GM18951 (cell line): ENCODE data around the gene DOCK8.
"Not testable (repeated sequence)": the region's sequence is repeated elsewhere in the genome, so short reads cannot be mapped to it uniquely, and the experiment has no call there.

Experiments
- POLR2A ChIP-seq: IDR thresholded peaks from 4 replicates; pipeline ENCODE4 v1.6.1; 2011; ENCODE audit warnings: mild to moderate bottlenecking; ENCODE audit not compliant: insufficient read length, insufficient read depth; ENCODE audit errors: extremely low read depth
- in situ Hi-C: fragments of 300-500 bp; cut with MboI; formaldehyde crosslinking; loops from one replicate; pipeline ENCODE4 v1.12.0; 2022; ENCODE audit warnings: low sequenced_read_pairs, mixed read lengths, inconsistent platforms; ENCODE audit not compliant: unreplicated experiment

DOCK8 gene

DNA sequence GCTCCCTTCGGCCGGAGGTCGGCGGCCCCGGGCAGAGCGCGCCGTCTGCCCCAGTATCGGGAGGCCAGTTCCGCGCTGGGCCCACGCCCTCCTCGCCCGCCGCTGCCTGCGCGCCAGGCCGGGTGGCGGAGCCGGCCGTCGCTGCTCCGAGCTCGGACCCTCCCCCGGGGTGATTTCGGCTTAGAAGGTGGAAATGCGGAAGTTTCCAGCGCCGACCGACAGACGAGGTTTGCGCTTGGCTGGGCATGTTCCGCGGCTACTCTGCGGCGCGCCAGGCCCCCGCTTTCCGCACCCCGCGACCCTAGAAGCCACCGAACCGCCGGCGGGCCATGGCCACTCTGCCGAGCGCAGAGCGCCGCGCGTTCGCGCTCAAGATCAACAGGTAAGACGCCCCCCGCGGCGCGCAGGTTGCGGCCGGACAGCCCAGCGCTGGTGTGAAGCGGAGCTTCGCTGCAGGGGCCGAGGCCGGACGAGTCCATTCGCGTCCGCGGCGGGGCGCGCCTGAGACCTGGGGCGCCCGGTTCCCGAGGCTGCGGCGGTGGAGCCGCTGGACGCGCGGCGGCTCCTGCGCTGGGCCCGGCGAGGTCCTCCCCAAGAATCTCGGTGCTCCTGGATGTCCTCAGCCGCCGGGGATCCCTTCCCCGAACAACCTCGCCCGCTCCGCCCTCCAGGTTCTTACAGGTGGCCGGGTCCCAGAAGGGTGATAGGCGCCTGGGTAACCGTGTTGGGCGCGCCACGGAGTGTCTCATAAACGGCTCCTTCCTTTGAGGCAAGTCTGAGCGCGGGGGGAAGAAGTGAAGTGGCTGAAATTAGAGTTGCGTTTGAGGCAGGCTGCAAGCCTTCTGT lies at the start of gene DOCK8:
Gene DOCK8, plus strand, starts transcription at position 218 of the 846 bp plus-strand sequence. Its CDS starts 112 bp downstream, at position 330.
- in situ Hi-C loops, result no loop called here
- TF ChIP-seq POLR2A, result peak; percentile 58

DNA sequence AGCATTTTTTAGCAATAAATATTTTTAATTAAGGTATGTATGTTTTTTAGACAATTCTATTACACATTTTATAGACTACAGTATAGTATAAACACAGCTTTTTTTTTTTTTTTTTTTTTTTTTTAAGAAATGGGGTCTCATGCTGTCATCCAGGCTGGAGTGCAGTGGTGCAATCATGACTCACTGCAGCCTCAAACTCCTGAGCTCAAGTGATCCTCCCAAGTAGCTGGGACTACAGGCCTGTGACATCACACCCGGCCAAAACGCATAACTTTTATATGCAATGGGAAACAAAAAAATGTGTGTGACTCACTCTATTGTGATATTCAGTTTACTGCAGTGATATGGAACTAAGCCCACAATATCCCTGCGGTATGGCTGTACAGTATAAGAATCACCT lies 44.9 kb upstream of the DOCK8 start:
- in situ Hi-C loops, result not testable (repeated sequence)

DNA sequence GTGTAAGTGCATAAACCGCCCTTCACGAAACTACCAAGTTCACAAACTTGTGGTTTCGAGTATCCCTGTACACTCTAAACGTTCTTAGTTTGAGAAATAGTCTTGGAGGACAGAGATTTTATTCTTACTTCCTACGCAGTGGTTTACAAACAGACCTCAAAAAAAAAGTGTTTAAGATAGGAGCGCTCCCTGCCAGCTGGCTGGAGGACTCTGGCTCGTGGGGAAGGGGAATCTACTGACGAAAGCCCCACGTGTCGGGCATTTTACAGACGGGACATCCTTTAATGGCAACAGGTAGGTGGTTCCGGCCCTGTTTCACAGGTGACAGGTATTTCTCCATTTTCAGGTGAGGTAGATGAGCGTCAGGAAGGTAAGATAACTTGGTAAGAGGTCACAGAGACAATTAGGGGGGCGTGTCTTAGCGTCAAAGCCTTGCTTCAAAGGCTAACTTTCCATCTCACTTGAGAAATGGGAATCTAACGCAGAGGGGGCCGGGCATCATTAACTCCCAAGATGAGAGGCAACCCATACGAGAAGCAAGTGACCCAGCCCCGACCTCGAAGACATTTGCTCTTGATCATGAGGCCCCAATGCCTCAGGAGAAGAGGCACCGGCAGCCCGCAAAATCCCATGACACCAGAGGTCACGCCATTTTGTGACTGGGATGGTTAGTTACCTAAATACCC lies 36.4 kb upstream of the DOCK8 start:
- in situ Hi-C loops, result not testable (repeated sequence)

DNA sequence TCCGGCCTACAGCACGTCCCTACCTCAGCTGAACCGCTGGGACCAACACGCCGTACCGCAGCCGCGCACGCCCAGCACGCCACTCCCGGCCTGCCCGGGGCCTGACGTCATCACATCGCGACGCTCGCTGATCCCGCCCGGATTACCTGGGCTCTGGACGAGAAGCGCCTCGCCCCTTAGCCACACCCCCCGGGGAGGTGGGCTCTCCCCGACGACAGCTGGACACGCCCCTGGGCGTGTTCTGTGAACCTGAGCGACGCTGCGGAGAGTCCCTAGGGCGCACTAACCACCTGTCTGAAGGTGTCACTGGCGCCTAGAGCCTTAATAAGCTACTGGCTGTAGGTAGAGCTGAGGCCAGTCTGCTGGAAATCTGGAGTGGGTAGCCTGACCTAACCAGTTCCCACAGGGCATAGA lies 35.7 kb upstream of the DOCK8 start, which contains the start of gene ZNG1A:
Gene ZNG1A, minus strand, starts transcription at position 87 of the 414 bp plus-strand sequence. CDS start 87 bp downstream, outside the sequence.
- in situ Hi-C loops, result not testable (repeated sequence)

DNA sequence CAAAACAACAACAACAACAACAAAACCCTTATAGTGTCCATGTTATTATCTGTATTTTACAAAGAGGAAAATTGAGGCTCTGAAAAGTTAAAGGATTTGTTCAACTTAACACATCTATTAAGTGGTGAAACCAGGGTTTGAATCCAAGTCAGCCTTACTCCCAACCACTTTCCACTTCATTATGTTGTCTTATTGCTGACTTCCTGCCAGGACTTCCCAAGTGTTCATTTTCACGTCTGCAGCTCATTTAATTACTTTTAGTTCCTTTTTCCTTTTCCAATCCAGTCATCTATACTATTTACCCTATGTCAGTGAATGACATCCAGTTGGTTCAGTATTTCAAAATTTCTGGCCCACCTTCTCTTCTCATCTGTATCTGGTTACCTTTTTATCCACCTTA lies 15.1 kb upstream of the DOCK8 start:
- in situ Hi-C loops, result not testable (repeated sequence)

DNA sequence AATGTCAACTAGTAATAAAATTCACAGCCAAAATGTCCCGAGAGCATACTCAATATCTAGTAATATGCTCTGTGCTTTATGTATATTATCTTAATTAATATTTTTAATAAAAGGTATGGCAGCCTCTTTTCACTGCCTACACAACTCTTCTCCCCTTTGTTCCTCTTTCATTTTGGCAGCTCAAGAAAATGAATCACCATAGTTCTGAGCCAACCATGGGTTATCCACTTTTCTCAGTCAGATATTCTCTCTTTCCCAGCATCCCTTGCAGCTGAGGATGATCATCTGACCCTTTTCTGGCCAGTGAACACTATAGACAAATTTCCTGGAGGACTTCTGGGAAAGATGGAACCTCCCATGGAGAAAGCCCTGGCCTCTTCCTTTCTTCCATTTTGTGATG lies 8.2 kb upstream of the DOCK8 start:
- TF ChIP-seq POLR2A, result no peak
- in situ Hi-C loops, result no loop called here

DNA sequence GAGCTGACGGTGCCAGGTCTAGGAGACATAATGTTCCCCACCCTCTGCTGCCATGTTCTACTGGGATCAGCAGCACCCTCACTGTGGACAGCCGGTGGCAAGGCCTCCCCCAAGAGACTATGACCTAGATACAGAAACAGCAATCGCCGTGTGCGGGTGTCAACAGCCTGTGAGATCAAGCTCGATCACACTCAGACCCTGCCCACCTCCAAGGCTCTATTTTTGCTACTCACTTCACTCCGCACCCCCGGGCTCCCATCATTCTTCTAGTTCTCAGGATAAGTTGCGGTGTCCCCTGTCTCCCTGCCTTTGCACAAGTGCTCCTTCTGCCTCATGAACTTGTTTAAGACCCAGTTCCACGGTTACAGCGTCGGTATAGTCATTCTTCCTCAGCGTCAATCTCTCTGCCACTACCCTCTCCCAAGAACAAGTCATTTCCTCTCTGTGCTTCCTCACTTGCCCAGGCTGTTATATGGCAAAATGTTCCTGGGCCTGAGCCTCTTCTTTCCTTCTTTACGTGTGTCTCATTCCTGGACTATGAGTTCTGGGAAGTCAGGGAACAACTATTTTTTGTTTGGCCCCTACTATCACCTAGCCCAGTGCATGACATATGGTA lies 5.4 kb upstream of the DOCK8 start:
- no peak for TF ChIP-seq POLR2A
- in situ Hi-C loops, result no loop called here

DNA sequence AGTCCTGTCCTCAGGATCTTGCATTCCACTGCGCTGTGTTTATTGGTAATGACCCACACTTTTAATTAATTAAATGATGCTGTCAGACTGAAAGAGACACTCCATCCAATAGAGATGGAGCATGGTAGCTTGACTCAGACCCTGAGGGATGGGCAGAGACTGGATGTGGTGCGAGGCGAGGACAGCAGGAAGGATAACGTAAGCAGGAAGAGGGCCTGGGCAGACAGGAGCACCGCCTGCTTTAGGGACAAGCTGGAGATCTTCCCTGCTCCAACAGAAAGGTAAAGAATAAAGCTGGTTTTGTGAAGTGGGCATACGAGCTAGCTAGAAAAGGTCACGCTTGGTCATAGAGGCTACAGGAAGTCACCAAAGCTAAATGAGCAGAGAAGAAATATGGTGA lies 3.6 kb upstream of the DOCK8 start:
- TF ChIP-seq POLR2A, result no peak
- in situ Hi-C loops, result no loop called here

DNA sequence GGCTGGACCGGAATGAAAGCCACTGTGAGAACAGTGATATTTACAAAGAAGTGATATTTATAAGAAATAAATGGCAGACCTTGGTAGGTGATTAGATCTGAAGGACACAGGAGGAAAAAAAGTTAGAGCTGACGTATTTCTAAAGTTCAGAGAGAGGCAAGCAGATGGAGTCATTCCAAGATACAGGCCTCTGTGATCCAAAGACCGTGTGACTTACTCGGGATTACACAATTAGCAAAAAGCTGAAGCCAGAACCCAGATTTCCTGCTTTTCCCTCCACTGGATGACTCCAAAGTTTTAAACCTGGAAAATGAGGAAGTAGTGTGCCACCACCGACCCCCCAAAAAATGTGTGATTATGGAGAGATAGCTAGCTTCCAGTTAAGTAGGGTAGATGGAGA lies 3.1 kb upstream of the DOCK8 start:
- no peak for TF ChIP-seq POLR2A
- in situ Hi-C loops, result no loop called here

DNA sequence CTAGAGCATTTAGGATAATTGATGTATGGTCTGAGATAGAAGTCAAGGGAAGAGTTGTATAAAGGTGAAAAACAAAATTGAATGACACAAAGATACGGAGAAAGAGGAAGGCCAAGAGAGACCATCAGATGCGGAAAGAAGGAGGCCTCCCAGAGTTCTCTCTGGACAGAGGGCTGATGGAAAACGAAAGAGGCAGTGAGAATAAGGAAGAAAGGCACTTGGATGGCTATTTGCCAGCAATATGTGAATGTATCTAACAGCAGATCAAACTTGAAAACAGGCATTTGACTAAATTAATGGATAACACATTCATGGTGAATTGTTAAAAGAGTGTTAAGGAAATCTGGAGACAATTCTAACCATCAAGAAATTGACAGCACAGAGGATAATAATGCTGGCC lies 2.4 kb upstream of the DOCK8 start:
- in situ Hi-C loops, result no loop called here
- no peak for TF ChIP-seq POLR2A

DNA sequence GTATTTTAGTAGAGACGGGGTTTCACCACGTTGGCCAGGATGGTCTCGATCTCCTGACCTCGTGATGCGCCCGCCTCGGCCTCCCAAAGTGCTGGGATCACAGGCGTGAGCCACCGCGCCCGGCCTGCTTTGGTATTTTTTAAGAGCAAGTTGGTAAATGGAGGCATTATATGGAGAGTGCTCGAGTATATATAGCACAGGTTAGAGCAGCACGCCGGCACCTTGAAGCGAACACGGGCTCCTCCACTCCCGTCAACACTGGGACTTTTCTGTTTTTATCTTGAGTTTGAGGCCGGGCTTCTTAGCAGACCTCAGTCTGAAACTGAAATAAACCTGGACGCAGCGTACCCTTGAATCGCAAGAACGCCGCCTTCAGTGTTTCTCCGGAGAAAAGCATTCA lies 764 bp upstream of the DOCK8 start:
- in situ Hi-C loops, result not testable (repeated sequence)

DNA sequence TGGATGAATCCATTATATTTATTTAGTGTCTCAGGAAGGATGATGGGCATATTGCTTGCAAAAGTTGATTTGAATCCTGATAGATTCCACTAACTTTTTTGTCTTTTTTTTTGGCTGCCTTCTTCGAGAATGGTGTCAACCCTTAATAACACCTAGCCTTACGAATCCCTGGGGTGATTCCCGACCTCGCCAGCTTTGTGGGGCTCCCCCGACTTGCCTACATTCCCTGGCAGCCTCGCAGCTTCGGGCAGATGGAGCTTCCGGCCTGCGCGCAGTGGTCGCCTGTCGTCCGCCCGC lies 366 bp upstream of the DOCK8 start:
- no peak for TF ChIP-seq POLR2A
- in situ Hi-C loops, result no loop called here

DNA sequence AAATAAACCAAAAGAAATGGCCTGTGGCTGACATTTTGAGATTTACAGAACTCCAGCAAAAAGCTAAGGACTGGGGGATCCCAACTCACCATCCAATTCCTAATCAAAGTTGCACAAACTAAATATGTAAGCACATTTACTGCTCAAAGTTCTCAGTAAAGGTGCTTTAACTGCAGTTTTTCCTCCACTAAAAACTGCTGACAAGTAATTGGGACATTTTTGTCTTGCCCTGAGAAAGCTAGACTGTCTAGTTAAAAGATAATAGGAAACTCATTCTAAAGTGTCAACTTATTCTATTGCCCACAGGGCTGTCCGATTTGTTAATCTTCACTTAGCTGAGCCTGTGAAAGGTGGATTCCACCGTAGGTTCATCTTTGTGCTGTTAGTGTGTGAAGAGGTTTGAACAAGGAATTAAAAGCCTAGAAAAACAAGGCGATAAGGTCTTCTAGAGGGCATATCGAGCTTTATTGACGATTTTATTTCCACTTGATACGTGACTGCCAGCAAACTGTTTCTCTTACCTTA lies 1.0 kb downstream of the DOCK8 start:
- TF ChIP-seq POLR2A, result no peak
- in situ Hi-C loops, result no loop called here

DNA sequence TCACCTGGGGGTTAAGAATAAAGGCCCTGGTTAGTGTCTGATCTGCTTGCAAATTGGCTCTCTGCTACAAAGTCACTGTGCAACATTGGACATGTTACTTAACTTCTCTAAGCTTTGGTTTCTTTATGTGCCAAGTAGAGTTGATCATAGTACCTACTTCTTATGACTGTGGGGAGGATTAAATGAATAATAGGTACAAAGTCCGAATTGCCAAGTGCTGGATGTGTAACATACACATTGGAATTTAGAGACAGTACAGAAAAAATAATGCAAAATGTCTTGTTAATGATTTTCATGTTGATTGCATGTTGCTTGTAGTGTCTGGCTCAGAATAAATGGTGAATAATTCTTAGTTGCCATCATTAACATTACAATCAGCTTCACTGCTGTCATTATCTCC lies 2.2 kb downstream of the DOCK8 start:
- no peak for TF ChIP-seq POLR2A
- in situ Hi-C loops, result no loop called here
